Adipocyte (in vitro differentiated cells): ENCODE results near the gene GLI3.
A peak's percentile ranks its signal among the peaks of the same experiment; 100 is the strongest.

Experiments used
- DNase-seq: peaks from one replicate; pipeline ENCODE4 v3.0.0-alpha.2; 2015; ENCODE audit warnings: low read depth
- H3K27me3 ChIP-seq: replicated peaks from 2 replicates; pipeline ENCODE4 v1.7.0; 2013; ENCODE audit warnings: mild to moderate bottlenecking, low read length, moderate library complexity; ENCODE audit not compliant: control insufficient read depth, insufficient read depth
- H3K36me3 ChIP-seq: 2 replicates; pipeline ENCODE4 v1.7.0; 2013; ENCODE audit warnings: low read length, mild to moderate bottlenecking, moderate library complexity; ENCODE audit not compliant: control insufficient read depth, insufficient read depth, severe bottlenecking
- H3K4me1 ChIP-seq: 2 replicates; pipeline ENCODE4 v1.7.0; 2013; ENCODE audit warnings: mild to moderate bottlenecking, low read length, moderate library complexity; ENCODE audit not compliant: control insufficient read depth, insufficient read depth
- H3K4me3 ChIP-seq: 2 replicates; pipeline ENCODE4 v1.7.0; 2013; ENCODE audit warnings: mild to moderate bottlenecking, low read length, moderate library complexity
- H3K9ac ChIP-seq: 2 replicates; pipeline ENCODE4 v1.7.0; 2013; ENCODE audit warnings: mild to moderate bottlenecking, low read length, moderate library complexity
- H3K9me3 ChIP-seq: 2 replicates; pipeline ENCODE4 v1.7.0; 2013; ENCODE audit warnings: mild to moderate bottlenecking, low read length, moderate library complexity; ENCODE audit not compliant: control insufficient read depth

The GLI3 gene

DNA sequence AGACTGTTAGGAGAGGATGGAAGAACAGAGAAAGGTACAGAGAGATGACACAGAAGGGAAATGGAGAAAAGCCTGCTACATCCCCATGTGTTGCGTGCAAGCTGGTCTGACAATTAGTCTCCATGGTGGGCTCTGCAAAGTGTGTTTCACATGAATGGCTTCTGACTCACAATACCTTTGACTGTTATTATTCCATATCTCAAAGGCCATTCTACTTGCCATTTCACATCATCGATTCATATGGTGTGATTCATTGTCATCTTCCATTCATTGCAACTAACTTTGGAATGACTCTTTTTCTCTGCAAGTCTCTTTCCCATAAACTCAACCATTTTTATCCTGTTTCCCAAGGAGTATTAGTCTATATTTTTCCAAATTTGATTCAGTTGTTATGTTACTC is 325.2 kb downstream of the GLI3 start:
- H3K4me3 ChIP-seq, result no peak overlapping the region
- DNase-seq, result peak; percentile 32
- no peaks in the 10 kb centered on the region for H3K36me3 ChIP-seq
- H3K4me1 ChIP-seq, result peaks cover 37% of the 10 kb centered on the region
- H3K9me3 ChIP-seq, result no peaks in the 10 kb centered on the region
- H3K9ac ChIP-seq, result no peak overlapping the region
- no peaks in the 10 kb centered on the region for H3K27me3 ChIP-seq
